Measurements from ENCODE around the gene ACAD11. TPM values are rescaled to one million over a fixed set of nuclear protein-coding genes. Genes with fewer than 3 reads are reported as not detected.

ACAD11 gene
- total RNA-seq, 4 donors from 2014 or later = 9.1 to 20.1 (median 16.0) TPM

GRCh38 chr3:132522353-132522752 lies 137.3 kb downstream of the ACAD11 start:
- 93 to 94% methylated on average over 3 of the region's 3 CpGs for WGBS, 2 donors
- no peak for DNase-seq (ENCODE audit: low spot score in 2 of 2)
- intact Hi-C loops (cut with DNase I; ENCODE audit: low total_unique reads) = no loop called here
- no peak overlapping the region for H3K4me3 ChIP-seq (ENCODE audit: low read depth, poor library complexity, severe bottlenecking)
- no peak for TF ChIP-seq POLR2A (IDR thresholded peaks at IDR 0.05)
- no peak for TF ChIP-seq CTCF (IDR thresholded peaks at IDR 0.05)

- intact Hi-C loops (cut with DNase I; ENCODE audit: low total_unique reads) = no loop called here
- no peak for TF ChIP-seq POLR2A (IDR thresholded peaks at IDR 0.05)
- no peak for TF ChIP-seq CTCF (IDR thresholded peaks at IDR 0.05)
- DNase-seq (ENCODE audit: low spot score in 2 of 2) = no peak
- WGBS, 2 donors = 84 to 94% methylated on average over 5 of the region's 5 CpGs
- H3K4me3 ChIP-seq (ENCODE audit: low read depth, poor library complexity, severe bottlenecking) = no peak overlapping the region
Observed at GRCh38 chr3:132521901-132522300, 137.7 kb downstream of the ACAD11 start.

- intact Hi-C loops (cut with DNase I; ENCODE audit: low total_unique reads) = no loop called here
- no peak for DNase-seq (ENCODE audit: low spot score in 2 of 2)
- H3K4me3 ChIP-seq (ENCODE audit: low read depth, poor library complexity, severe bottlenecking) = no peak overlapping the region
- 91 to 93% methylated on average over 5 of the region's 5 CpGs for WGBS, 2 donors
- TF ChIP-seq POLR2A (IDR thresholded peaks at IDR 0.05) = no peak
- TF ChIP-seq CTCF (IDR thresholded peaks at IDR 0.05) = no peak
Observed at GRCh38 chr3:132519914-132520313, 139.7 kb downstream of the ACAD11 start.

- intact Hi-C loops (cut with DNase I; ENCODE audit: low total_unique reads) = no loop called here
- TF ChIP-seq CTCF (IDR thresholded peaks at IDR 0.05) = no peak
- TF ChIP-seq POLR2A (IDR thresholded peaks at IDR 0.05) = no peak
- WGBS, 2 donors = 94 to 96% methylated on average over 2 of the region's 2 CpGs
Observed at GRCh38 chr3:132517311-132517710, 142.3 kb downstream of the ACAD11 start.

GRCh38 chr3:132513057-132513456 lies 146.6 kb downstream of the ACAD11 start:
- intact Hi-C loops (cut with DNase I; ENCODE audit: low total_unique reads) = no loop called here
- DNase-seq (ENCODE audit: low spot score in 2 of 2) = no peak
- no peak overlapping the region for H3K4me3 ChIP-seq (ENCODE audit: low read depth, poor library complexity, severe bottlenecking)
- TF ChIP-seq CTCF (IDR thresholded peaks at IDR 0.05) (no peak), POLR2A (IDR thresholded peaks at IDR 0.05) (no peak)
- 95 to 97% methylated on average over 5 of the region's 5 CpGs for WGBS, 2 donors

More at GRCh38 chr3:132517311-132517710, 142.3 kb downstream of the ACAD11 start:
- no peak for DNase-seq (ENCODE audit: low spot score in 2 of 2)
- H3K4me3 ChIP-seq (ENCODE audit: low read depth, poor library complexity, severe bottlenecking) = no peak overlapping the region

- no peak overlapping the region for H3K4me3 ChIP-seq (ENCODE audit: low read depth, poor library complexity, severe bottlenecking)
- intact Hi-C loops (cut with DNase I; ENCODE audit: low total_unique reads) = no loop called here
- WGBS, 2 donors = 92 to 96% methylated on average over 1 of the region's 1 CpG
- DNase-seq (ENCODE audit: low spot score in 2 of 2) = no peak
- no peak for TF ChIP-seq CTCF (IDR thresholded peaks at IDR 0.05)
- no peak for TF ChIP-seq POLR2A (IDR thresholded peaks at IDR 0.05)
Observed at GRCh38 chr3:132509506-132509905, 150.1 kb downstream of the ACAD11 start.

Data from lower leg skin (tissue), 4 donors.